HCT116 (cell line): ENCODE results near the gene PCDH9.

Experiments
- CEBPB ChIP-seq: IDR thresholded peaks from 2 replicates; pipeline ENCODE4 v1.6.1; 2012; ENCODE audit warnings: low read depth
- EZH2 ChIP-seq: fragments of 200-600 bp; sonication (generic); IDR thresholded peaks from 2 replicates; pipeline ENCODE4 v1.6.1; 2017; ENCODE audit warnings: antibody characterized with exemption, mixed run types
- POLR2A ChIP-seq: IDR thresholded peaks from 2 replicates; pipeline ENCODE4 v1.7.0; 2011; ENCODE audit warnings: borderline replicate concordance; ENCODE audit not compliant: insufficient read depth, insufficient read length; ENCODE audit errors: extremely low read depth
- POLR2AphosphoS5 ChIP-seq: IDR thresholded peaks from 2 replicates; pipeline ENCODE4 v1.6.1; 2011; ENCODE audit warnings: mild to moderate bottlenecking, low read depth, low read length, moderate library complexity
- TCF7L2 ChIP-seq: IDR thresholded peaks from 2 replicates; pipeline ENCODE4 v1.7.0; 2011; ENCODE audit warnings: borderline replicate concordance, inconsistent platforms; ENCODE audit not compliant: insufficient read depth, insufficient read length; ENCODE audit errors: extremely low read depth
- ZNF274 ChIP-seq: fragments of 200-500 bp; sonication (Bioruptor generic); IDR thresholded peaks from 2 replicates; pipeline ENCODE4 v1.6.1; 2014; ENCODE audit warnings: mild to moderate bottlenecking, low read depth, low read length, inconsistent platforms
- TF ChIP-seq, protein P1 (sequence below): IDR thresholded peaks from 2 replicates; pipeline ENCODE4 v1.6.1; 2012; ENCODE audit warnings: low read depth
- TF ChIP-seq, protein P2 (sequence below), 3 experiments: fragments of 200-600 bp in 1 of 3; sonication (generic) in 1 of 3; IDR thresholded peaks in 2 of 3; conservative IDR thresholded peaks in 1 of 3; 2 replicates each; pipeline ENCODE4 v1.5.1; 2012 to 2017; ENCODE audit warnings: low read depth in 2 of 3, low read length in 2 of 3, antibody characterized with exemption in 1 of 3, borderline replicate concordance in 1 of 3, control low read depth in 1 of 3, mild to moderate bottlenecking in 1 of 3, mixed read lengths in 1 of 3, mixed run types in 1 of 3, moderate library complexity in 1 of 3; ENCODE audit not compliant: insufficient read depth in 1 of 3

DNA sequence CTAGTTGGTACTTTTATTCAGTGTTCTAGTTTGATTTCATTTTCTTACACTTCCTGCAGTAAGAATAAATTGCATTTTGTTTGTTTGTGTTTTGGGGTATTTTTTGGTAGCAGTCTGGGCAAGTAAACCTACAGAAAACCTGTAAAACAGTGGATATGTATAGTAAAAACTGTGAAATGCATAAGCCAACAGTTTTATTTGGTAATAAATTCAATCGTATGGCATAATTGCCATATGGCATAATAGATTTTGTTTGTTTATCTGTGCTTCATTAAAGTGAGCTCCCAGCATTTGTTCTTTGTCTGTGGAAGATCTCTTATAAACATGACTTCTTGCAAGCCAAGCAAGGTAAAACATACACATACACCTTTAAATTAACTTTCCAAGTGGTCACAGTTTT, 111.9 kb downstream of the PCDH9 start:
- TF ChIP-seq, protein P1, sequence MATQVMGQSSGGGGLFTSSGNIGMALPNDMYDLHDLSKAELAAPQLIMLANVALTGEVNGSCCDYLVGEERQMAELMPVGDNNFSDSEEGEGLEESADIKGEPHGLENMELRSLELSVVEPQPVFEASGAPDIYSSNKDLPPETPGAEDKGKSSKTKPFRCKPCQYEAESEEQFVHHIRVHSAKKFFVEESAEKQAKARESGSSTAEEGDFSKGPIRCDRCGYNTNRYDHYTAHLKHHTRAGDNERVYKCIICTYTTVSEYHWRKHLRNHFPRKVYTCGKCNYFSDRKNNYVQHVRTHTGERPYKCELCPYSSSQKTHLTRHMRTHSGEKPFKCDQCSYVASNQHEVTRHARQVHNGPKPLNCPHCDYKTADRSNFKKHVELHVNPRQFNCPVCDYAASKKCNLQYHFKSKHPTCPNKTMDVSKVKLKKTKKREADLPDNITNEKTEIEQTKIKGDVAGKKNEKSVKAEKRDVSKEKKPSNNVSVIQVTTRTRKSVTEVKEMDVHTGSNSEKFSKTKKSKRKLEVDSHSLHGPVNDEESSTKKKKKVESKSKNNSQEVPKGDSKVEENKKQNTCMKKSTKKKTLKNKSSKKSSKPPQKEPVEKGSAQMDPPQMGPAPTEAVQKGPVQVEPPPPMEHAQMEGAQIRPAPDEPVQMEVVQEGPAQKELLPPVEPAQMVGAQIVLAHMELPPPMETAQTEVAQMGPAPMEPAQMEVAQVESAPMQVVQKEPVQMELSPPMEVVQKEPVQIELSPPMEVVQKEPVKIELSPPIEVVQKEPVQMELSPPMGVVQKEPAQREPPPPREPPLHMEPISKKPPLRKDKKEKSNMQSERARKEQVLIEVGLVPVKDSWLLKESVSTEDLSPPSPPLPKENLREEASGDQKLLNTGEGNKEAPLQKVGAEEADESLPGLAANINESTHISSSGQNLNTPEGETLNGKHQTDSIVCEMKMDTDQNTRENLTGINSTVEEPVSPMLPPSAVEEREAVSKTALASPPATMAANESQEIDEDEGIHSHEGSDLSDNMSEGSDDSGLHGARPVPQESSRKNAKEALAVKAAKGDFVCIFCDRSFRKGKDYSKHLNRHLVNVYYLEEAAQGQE, result no peak
- TF ChIP-seq POLR2AphosphoS5 (no peak), EZH2 (no peak), TCF7L2 (no peak), POLR2A (no peak), CEBPB (no peak), ZNF274 (no peak)
- TF ChIP-seq, protein P2, sequence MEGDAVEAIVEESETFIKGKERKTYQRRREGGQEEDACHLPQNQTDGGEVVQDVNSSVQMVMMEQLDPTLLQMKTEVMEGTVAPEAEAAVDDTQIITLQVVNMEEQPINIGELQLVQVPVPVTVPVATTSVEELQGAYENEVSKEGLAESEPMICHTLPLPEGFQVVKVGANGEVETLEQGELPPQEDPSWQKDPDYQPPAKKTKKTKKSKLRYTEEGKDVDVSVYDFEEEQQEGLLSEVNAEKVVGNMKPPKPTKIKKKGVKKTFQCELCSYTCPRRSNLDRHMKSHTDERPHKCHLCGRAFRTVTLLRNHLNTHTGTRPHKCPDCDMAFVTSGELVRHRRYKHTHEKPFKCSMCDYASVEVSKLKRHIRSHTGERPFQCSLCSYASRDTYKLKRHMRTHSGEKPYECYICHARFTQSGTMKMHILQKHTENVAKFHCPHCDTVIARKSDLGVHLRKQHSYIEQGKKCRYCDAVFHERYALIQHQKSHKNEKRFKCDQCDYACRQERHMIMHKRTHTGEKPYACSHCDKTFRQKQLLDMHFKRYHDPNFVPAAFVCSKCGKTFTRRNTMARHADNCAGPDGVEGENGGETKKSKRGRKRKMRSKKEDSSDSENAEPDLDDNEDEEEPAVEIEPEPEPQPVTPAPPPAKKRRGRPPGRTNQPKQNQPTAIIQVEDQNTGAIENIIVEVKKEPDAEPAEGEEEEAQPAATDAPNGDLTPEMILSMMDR (IDR thresholded peaks at IDR 0.05 in 2 of 3, conservative IDR thresholded peaks at IDR 0.05 in 1 of 3; ENCODE audit: borderline replicate concordance in 1 of 3, insufficient read depth in 1 of 3, low read depth in 2 of 3, low read length in 2 of 3), result no peak
